ENCODE data around the gene ISG15. TPM values are rescaled to one million over a fixed set of nuclear protein-coding genes. Genes with fewer than 3 reads are reported as not detected.
A peak's percentile ranks its signal among the peaks of the same experiment; 100 is the strongest.

Gene ISG15
- 63.5 and 100.0 TPM in 2 replicates for total RNA-seq (2014; rRNA removed; shearing (Covaris generic))

DNA sequence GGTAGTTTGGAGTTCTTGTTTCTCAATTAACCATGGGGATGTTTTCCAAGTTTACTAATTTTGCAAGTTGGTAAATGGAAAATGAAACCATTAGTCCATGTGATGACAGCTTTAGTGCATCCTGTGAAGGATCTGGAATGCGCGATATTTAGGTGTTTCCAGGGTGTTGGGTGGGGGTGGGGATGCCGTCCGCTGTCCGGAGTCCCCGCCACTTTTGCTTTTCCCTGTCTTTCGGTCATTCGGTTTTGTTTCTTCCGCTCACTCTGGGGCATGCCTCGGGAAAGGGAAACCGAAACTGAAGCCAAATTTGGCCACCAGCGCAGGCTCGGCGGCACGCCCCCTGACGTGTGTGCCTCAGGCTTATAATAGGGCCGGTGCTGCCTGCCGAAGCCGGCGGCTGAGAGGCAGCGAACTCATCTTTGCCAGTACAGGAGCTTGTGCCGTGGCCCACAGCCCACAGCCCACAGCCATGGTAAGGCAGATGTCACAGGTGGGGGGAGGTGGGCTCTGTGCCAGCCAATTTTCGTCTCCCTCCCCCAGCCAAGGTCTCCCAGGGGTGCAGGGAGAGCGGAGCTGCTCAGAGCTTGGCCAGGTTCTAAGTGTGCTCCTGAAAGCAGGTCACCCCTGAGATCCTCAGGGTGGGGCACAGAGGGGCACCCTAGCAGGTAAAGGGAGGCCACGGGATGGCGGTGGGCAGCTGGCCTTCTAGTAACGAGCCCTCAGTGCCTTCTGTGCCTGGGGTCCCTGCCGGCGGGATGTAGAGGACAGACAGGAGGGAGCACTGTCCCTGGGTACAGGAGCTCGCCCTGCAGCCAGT, at the start of gene ISG15:
ISG15 (plus strand) TSS at position 393 of the 817 bp plus-strand sequence; CDS start at position 470, 77 bp downstream.
- DNase-seq (ENCODE audit: low spot score): peak; percentile 71

DNA sequence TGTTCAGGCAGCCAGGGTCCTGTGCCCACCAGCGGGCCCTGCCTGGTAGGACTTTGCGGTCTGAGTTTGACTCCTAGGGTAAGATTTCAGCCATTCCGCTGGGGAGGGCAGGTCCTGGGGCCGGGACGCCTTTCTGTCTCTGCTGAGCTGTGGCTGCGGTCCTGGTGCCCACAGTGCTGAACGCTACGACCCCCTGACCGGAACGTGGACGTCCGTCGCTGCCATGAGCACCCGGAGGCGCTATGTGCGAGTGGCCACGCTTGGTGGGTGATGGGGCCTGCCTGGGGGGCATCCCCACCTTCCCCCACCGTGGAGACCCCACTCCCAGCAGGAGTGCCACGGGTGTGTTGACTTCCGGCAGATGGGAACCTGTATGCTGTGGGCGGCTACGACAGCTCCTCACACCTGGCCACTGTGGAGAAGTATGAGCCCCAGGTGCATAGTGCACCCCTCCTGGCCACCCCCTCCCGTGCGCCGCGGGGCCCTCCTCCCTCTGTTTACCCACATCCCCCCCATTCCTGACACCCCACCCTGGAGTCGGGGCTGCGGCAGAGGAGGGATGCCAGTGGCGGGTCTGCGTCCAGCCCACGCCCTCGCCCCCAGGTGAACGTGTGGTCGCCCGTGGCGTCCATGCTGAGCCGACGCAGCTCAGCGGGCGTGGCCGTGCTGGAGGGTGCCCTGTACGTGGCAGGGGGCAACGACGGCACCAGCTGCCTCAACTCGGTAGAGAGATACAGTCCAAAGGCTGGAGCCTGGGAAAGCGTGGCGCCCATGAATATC, 49.4 kb upstream of the ISG15 start:
- no peak for DNase-seq (ENCODE audit: low spot score)

DNA sequence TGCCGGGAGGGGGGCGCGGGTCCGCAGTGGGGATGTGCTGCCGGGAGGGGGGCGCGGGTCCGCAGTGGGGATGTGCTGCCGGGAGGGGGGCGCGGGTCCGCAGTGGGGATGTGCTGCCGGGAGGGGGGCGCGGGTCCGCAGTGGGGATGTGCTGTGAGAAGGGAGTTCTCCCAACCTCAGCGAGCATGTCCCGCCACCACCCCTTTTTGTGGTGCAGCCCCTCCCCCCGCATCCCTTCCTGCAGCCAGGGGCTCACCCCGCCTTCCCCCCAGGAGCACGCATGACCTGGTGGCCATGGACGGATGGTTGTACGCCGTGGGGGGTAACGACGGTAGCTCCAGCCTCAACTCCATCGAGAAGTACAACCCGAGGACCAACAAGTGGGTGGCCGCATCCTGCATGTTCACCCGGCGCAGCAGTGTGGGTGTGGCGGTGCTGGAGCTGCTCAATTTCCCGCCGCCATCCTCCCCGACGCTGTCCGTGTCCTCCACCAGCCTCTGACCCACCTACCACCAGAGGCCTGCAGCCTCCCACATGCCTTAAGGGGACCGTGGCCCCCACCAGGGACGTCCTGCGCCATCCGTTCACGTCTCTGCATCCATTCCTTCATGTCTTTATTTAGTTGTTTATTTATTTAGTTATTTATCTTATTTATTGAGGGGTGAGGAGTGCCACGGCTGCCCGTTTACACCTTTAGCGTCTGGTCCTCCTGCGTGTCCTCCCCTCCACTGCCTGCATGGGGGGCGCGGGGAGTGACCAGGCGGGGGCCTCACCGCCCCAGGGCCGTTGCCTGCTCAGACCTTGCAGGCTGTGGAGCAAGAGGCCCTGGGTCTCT, 48.4 kb upstream of the ISG15 start:
- no peak for DNase-seq (ENCODE audit: low spot score)

DNA sequence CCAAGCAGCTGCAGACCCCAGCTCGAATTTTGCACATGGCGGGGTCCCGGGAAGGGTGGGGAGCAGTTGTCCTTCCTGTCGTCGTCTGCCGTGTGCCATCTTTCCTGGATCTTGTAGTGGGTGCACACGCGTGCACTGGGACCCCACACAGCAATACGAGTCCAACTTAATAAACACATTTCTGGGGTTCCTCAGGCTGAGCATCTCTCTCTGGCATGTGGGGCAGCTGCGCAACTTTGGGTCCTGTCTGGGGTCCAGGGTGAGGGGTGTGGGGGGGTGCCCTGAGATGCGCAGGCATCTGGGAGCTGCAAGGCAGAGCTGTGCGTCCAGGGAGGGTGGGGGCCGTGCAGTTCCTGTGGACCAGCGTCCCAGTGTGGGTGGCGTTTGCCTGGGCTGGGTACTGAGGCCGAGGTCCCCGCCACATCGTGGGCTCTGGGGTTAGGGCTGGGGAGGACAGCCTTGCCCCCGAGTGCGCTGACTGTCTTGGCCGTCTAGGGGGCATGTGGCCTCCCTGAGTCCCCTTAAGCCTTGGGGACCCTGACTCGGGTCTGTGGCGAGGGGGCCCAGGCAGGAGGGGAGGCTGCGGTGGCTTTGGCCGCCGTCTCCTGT, 47.7 kb upstream of the ISG15 start:
- DNase-seq (ENCODE audit: low spot score): no peak

DNA sequence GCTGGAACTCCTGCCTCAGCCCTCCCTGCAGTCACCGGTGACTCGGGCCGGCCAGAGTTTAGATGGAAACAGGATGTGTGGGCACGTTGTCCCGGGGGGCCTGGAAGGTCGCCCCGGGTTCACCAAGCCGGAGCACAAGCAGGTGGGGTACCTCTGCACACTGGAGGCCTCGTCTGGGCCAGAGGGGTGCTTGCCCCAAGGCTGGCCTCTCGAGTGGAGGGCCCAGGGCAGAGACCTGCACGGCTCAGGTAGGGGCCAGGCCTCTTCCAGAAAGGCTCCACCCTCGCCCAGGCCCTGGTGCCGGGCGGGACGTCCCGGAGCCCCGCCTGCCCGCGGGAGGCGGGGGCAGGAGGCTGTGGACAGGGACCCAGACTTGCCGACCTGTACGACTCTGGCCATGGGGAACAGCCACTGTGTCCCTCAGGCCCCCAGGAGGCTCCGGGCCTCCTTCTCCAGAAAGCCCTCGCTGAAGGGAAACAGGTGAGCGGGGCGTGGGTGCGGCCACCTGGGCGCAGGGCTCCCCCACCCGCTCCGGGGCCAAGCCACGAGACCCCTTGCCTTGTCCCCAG, 47.1 kb upstream of the ISG15 start, which contains the start of gene PLEKHN1:
PLEKHN1 (plus strand) TSS at position 348 of the 569 bp plus-strand sequence; CDS start at position 398, 50 bp downstream.
- DNase-seq (ENCODE audit: low spot score): peak; percentile 62

DNA sequence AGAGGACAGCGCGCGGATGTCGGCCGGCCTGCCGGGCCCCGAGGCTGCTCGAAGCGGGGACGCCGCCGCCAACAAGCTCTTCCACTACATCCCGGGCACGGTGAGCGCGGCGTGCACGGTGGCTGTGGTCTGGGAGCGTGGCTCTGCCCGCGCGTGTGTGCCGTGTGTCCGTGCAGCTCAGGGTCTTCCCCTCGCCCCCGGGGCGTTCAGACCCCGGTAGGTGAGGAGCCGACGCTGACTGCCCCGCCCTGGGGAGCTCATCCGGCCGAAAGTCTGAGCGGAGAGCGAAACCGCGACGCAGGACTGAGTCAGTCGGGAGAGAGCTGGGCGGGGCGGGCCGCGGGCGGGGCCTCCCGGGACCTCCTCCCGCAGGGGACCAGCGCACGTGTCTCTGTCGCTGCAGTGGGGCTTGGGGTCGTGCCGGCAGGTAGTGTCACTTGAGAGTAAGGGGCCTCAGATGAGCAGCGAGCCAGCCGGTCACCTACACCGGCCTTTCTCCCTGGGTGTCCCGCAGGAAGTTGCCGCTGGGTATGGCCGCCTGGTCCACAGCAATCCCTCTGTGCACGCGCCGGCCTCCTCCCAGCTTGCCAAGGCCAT, 46.5 kb upstream of the ISG15 start:
- DNase-seq (ENCODE audit: low spot score): peak; percentile 42

DNA sequence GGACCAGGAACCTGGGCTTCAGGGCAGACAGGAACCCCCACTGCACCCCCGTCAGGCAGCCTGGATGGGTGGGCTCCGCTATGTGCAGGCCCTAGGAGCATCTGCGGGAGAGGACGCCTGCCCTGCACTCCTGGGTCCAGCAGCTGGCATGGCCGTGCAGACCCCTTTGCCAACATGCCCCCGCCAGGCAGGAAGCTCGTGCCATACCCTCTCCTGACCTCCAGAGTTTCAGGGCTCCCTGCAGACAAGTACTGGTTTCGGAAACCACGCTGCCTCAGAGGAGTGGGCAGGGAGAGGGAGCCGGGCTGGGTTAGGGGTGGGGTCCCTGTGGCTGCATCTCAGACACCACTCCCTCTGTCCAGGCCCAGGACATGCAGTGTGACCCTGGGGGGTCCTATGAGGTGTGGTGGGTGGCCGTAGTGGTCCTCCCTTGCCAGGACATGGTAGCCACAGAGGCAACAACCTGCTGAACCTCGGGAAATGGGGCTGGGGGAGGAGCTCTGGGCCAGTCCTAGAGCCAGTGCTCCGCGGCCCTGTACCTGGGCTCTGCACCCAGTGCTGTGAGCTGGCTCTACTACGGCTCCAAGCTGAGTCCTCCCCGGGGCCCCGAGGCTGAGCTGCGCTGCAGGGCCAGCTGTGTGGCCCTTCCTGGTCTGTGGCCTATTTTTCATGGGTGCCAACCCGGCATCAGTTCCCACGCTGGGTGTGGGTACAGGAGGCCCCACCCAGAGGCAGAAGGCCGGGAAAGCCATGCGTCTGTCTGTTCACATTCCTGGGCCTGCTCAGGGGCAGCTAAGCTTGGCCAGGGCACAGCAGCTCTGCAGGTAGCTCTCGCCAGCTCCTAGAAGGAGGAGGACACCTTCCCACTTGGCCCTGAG, 45.6 kb upstream of the ISG15 start:
- no peak for DNase-seq (ENCODE audit: low spot score)

DNA sequence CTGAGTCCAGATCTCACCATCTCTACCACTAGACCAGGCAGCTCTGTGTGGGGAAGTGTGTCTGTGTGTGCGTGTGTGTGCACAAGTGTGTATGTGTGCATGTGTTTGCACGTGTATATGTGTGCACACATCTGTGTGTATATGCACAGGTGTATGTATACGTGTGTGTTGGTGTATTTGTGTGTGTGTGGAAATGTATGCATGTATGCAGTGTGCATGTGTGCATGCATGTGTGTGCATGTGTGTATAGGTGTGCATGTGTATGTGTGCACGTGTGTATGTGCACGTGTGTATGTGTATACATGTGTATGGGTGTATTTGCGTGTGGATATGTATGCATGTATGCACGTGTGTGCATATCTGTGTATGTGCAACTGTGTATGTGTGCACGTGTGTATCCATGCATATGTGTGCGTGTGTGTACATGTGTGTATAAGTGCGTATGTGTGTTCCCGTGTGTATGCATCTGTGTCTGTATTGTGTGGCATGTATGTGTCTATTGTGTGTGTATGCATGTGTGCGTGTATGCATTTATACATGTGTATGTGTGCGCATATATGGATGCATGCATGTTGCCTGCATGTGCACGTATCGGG, 43.9 kb upstream of the ISG15 start:
- no peak for DNase-seq (ENCODE audit: low spot score)

DNA sequence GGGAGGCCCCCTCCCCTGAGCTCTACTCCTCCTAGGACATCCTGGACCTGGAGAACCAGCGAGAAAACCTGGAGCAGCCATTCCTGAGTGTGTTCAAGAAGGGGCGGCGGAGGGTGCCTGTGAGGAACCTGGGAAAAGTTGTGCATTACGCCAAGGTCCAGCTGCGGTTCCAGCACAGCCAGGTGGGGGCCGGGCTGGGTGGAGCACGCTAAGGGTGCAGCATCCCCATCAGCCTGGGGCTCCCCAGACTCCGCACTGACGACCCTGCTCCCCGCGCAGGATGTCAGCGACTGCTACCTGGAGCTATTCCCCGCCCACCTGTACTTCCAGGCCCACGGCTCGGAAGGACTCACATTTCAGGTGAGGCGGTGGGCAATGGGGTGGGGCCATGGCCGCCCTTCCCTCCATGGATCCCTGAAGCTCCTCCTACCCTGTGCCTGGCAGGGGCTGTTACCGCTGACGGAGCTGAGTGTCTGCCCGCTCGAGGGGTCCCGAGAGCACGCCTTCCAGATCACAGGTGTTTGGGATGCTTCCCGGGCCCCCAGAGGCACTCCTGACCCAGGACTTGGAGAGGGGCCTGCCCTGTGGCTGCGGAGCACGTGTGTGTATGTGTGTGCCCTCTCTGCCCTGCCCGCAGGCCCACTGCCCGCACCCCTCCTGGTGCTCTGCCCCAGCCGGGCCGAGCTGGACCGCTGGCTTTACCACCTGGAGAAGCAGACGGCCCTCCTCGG, 42.9 kb upstream of the ISG15 start:
- DNase-seq (ENCODE audit: low spot score): no peak

DNA sequence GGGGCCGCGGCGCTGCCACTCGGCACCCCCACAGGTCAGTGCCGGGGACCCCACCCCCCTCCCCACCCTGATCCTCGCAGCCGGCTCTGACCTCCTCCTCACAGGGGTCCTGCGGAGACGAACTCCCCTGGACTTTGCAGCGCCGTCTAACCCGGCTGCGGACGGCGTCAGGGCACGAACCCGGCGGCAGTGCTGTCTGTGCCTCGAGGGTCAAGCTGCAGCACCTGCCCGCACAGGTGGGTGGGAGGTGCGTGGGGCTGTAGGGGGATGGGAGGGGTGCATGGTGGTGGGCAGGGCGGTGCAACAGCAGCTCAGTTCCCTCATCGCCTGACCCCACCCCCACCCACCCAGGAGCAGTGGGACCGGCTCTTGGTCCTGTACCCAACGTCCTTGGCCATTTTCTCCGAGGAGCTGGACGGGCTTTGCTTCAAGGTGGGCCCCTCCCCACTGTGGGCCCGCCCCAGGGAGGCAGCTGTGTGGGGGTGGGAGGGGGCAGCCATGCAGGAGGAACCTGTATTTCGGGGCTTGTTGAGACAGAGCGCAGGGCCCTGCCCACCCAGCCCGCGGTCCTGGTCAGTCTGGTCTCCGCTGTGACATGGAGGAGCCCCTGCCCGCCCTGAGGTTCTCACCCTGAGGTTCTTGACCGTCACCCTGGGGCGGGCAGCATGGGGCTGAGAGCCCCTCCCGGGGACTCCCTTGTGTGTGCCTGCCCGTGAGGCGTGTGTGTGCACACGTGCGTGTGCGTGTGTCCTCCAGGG, 42.1 kb upstream of the ISG15 start:
- DNase-seq (ENCODE audit: low spot score): no peak

DNA sequence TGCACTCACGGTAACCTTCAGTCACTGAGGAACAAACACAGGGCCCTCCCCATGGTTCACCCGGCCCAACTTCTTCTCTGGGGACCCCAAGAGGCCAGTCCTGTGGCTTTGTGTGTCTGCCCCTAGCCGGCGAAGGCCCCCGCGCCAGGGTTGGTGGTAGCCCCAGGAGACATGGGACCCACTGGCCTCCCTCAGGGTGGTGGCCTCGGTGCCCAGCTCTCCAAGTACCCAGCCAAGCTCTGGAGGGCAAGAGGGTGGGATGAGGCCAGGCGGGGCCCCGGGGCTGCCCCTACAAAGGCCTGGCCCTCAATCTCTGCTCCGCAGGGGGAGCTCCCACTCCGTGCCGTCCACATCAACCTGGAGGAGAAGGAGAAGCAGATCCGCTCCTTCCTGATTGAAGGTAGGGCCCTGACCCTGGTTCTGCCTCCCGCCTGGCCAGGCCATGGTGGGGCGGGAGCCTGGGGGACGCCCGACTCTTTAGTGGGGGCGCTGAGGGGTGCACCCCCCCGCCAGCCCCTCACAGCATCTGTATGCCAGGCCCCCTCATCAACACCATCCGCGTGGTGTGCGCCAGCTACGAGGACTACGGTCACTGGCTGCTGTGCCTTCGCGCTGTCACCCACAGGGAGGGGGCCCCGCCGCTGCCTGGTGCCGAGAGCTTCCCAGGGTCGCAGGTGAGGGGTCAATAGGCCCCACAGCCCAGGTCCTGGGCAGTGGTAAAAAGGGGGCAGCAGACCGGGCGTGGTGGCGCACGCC, 41.4 kb upstream of the ISG15 start:
- no peak for DNase-seq (ENCODE audit: low spot score)

DNA sequence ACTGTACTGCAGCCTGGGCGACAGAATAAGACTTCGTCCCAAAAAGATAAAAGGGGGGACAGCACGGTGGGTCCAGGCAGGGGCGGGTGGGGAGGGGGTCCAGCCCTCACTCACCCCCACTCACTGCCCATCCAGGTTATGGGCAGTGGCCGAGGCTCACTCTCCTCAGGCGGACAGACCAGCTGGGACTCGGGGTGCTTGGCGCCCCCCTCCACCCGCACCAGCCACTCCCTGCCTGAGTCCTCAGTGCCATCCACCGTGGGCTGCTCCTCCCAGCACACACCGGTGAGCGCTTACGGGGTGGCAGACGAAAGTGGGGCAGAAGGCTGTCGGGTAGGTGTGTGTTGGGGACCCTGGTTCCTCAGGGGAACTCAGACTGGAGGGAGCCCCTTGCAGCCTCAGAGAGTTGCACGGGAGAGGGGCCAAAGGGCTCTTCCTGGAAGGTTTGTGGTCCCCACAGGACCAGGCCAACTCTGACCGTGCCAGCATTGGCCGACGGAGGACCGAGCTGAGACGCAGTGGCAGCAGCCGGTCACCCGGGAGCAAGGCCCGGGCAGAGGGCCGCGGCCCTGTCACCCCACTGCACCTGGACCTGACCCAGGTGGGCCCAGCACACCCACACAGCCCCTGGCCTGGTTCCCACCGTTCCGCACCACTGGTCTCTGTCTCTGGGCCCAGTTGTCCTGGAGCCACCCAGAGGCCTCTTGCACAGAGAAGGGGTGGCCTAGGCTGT, 40.4 kb upstream of the ISG15 start:
- no peak for DNase-seq (ENCODE audit: low spot score)

DNA sequence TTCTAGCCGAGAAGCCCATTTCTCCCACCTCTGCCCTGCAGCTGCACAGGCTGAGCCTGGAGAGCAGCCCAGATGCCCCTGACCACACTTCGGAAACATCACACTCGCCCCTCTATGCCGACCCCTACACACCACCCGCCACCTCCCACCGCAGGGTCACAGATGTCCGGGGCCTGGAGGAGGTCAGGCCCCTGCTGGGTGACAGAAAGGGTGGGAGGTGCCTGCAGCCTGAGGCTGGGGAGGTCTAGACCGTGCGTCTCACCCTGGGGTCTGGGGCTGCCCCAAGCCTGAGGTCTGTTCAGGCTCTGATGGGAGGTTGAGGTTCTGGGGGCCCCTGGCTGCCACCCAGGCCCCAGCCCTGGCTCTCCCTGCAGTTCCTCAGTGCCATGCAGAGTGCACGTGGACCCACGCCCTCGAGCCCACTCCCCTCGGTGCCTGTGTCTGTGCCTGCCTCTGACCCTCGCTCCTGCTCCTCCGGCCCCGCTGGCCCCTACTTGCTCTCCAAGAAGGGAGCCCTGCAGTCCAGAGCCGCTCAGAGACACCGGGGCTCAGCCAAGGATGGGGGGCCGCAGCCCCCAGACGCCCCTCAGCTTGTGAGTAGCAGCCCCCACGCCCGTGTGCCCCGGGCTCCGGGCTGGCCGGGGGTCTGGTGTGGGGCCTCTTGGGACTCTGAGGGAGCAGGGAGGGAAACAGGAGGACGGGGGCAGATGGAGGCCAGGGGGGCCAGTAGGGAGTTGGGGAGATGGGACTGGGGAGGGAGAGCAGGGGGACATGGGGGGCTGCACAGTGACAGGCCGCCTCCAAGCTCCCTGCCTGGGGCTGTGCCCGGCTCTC, 39.6 kb upstream of the ISG15 start:
- DNase-seq (ENCODE audit: low spot score): no peak

DNA sequence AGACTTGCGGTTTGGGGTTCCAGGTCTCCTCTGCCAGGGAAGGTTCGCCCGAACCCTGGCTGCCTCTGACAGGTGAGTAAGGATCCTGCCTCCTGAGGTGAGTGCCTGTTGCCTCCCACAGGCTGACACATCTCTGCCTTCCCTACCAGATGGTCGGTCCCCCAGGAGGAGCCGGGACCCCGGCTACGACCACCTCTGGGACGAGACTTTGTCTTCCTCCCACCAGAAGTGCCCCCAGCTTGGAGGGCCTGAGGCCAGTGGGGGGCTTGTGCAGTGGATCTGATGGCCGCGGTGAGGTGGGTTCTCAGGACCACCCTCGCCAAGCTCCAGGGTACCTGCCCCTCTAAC, 39.0 kb upstream of the ISG15 start:
- DNase-seq (ENCODE audit: low spot score): no peak

DNA sequence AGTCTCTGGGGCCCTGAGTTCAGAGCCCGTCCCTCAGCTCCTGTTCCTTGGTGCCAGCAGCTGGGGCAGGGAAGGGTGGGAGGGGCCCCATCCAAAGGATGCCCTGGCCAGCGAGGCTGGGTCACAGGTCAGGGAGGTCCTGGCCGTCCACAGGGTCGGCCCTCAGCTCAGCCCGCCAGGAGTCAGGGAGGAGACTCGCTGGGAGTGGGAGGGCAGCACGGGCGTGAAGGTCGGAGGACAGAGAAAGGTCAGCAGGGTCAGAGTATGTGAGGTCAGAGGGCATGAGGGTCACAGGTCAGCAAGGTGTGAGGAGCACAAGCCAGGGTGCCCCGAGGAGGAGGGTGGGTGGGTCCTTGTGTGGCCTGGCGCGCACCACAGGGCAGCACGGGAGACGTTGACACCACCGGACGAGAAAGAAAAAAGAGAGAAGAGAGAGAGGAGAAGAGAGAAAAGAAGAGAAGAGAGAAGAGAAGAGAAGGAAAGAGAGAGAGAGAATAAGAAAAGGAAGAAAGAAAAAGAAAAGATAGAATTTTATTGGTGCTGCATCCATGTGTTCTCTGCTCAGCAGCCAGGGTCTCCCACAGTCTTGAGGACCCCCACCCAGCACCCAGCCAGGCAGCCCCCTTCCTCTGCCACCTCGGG, 38.5 kb upstream of the ISG15 start:
- no peak for DNase-seq (ENCODE audit: low spot score)

Data from A172 (cell line).